Erythroblast (primary cell): Measurements from ENCODE around the gene OLFML2B.

Source experiments
- GATA1 ChIP-seq: IDR thresholded peaks from 2 replicates; pipeline ENCODE4 v1.6.1; 2011; ENCODE audit warnings: low read depth, mild to moderate bottlenecking, control low read depth, low read length, moderate library complexity
- POLR2A ChIP-seq: IDR thresholded peaks from 2 replicates; pipeline ENCODE4 v1.6.1; 2011; ENCODE audit warnings: mild to moderate bottlenecking, low read length

GRCh38 chr1:161989786-161990185 lies 33.9 kb downstream of the OLFML2B start:
- TF ChIP-seq POLR2A, result no peak
- TF ChIP-seq GATA1, result no peak
